HL-60 (cell line): ENCODE results near the gene SCGN.
"Not testable (repeated sequence)": the region's sequence is repeated elsewhere in the genome, so short reads cannot be mapped to it uniquely, and the experiment has no call there.

Experiments used
- DNase-seq, 2 experiments: peaks; one replicate each; pipeline ENCODE4 v3.0.0-alpha.2; 2010 to 2020; ENCODE audit warnings: low read depth in 1 of 2, low spot score in 1 of 2
- H3K27ac ChIP-seq: fragments of 250-450 bp; sonication (Bioruptor Pico); replicated peaks from 2 replicates; pipeline ENCODE4 v1.5.1; 2020; ENCODE audit warnings: mild to moderate bottlenecking, moderate library complexity
- H3K27me3 ChIP-seq: fragments of 250-450 bp; sonication (Bioruptor Pico); 2 replicates; pipeline ENCODE4 v1.5.1; 2021; ENCODE audit warnings: mild to moderate bottlenecking, moderate library complexity; ENCODE audit not compliant: insufficient read depth, poor library complexity, severe bottlenecking
- H3K4me3 ChIP-seq: replicated peaks from 2 replicates; pipeline ENCODE4 v1.5.1; 2011; ENCODE audit warnings: mild to moderate bottlenecking, control low read depth, low read length; ENCODE audit not compliant: insufficient read depth
- GABPA ChIP-seq: IDR thresholded peaks from 2 replicates; pipeline ENCODE4 v1.6.1; 2012; ENCODE audit warnings: low read depth
- POLR2AphosphoS5 ChIP-seq: IDR thresholded peaks from 2 replicates; pipeline ENCODE4 v1.6.1; 2012; ENCODE audit warnings: low read depth
- SPI1 ChIP-seq: IDR thresholded peaks from 2 replicates; pipeline ENCODE4 v1.6.1; 2012; ENCODE audit warnings: low read depth, mild to moderate bottlenecking, borderline replicate concordance
- TF ChIP-seq, protein P1 (sequence below): IDR thresholded peaks from one replicate; pipeline ENCODE4 v1.5.1; 2011; ENCODE audit warnings: low read length, control low read depth, inconsistent platforms; ENCODE audit not compliant: insufficient read depth
- TF ChIP-seq, protein P2 (sequence below): IDR thresholded peaks from 2 replicates; pipeline ENCODE4 v1.6.1; 2012; ENCODE audit warnings: low read depth; ENCODE audit not compliant: insufficient replicate concordance

The SCGN gene

DNA sequence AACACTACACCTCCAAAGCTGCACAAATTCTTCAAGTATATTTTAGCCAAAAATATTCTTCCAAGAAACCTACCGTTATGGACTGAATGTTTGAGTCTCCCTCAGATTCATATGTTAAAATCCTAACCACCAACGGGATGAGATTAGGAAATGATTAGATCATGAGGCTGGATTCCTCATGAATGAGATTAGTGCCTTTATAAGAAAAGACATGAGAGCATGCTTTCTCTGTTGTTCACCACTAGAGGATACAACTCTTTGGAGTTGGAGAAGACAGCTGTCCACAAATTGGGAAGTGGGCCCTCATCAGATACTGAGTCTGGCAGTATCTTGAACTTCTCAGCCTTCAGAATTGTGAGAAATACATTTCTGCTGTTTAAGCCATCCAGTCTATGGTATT, 95.5 kb downstream of the SCGN start:
- TF ChIP-seq SPI1 (0 out of 2 replicates have a peak, but pooled peaks have one; percentile 3), GABPA (no peak)
- no peak for DNase-seq
- H3K27ac ChIP-seq = no peak overlapping the region
- no peak overlapping the region for H3K4me3 ChIP-seq
- H3K27me3 ChIP-seq = no peaks in the 10 kb centered on the region

DNA sequence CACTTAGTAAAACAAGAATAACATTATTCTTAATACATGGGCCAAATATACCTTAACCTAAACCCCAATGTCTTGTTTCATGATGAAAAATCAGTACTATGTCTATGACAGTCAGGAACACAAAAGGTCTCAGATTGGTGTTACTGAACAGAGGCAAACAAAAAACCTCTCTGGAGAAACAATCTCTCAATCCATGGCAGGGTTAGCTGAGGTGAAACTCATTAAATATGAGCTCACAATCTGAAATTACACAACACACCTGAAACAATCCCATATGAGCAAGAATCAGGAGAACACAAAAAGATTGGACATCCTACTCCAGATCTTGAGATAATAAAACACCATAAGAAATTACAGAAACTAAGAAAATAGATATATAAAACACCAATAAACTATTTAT, 96.0 kb downstream of the SCGN start:
- no peak for TF ChIP-seq GABPA
- TF ChIP-seq, protein P1, sequence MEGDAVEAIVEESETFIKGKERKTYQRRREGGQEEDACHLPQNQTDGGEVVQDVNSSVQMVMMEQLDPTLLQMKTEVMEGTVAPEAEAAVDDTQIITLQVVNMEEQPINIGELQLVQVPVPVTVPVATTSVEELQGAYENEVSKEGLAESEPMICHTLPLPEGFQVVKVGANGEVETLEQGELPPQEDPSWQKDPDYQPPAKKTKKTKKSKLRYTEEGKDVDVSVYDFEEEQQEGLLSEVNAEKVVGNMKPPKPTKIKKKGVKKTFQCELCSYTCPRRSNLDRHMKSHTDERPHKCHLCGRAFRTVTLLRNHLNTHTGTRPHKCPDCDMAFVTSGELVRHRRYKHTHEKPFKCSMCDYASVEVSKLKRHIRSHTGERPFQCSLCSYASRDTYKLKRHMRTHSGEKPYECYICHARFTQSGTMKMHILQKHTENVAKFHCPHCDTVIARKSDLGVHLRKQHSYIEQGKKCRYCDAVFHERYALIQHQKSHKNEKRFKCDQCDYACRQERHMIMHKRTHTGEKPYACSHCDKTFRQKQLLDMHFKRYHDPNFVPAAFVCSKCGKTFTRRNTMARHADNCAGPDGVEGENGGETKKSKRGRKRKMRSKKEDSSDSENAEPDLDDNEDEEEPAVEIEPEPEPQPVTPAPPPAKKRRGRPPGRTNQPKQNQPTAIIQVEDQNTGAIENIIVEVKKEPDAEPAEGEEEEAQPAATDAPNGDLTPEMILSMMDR = no peak
- no peak for TF ChIP-seq POLR2AphosphoS5
- TF ChIP-seq, protein P2, sequence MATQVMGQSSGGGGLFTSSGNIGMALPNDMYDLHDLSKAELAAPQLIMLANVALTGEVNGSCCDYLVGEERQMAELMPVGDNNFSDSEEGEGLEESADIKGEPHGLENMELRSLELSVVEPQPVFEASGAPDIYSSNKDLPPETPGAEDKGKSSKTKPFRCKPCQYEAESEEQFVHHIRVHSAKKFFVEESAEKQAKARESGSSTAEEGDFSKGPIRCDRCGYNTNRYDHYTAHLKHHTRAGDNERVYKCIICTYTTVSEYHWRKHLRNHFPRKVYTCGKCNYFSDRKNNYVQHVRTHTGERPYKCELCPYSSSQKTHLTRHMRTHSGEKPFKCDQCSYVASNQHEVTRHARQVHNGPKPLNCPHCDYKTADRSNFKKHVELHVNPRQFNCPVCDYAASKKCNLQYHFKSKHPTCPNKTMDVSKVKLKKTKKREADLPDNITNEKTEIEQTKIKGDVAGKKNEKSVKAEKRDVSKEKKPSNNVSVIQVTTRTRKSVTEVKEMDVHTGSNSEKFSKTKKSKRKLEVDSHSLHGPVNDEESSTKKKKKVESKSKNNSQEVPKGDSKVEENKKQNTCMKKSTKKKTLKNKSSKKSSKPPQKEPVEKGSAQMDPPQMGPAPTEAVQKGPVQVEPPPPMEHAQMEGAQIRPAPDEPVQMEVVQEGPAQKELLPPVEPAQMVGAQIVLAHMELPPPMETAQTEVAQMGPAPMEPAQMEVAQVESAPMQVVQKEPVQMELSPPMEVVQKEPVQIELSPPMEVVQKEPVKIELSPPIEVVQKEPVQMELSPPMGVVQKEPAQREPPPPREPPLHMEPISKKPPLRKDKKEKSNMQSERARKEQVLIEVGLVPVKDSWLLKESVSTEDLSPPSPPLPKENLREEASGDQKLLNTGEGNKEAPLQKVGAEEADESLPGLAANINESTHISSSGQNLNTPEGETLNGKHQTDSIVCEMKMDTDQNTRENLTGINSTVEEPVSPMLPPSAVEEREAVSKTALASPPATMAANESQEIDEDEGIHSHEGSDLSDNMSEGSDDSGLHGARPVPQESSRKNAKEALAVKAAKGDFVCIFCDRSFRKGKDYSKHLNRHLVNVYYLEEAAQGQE = no peak
- no peak for TF ChIP-seq SPI1

DNA sequence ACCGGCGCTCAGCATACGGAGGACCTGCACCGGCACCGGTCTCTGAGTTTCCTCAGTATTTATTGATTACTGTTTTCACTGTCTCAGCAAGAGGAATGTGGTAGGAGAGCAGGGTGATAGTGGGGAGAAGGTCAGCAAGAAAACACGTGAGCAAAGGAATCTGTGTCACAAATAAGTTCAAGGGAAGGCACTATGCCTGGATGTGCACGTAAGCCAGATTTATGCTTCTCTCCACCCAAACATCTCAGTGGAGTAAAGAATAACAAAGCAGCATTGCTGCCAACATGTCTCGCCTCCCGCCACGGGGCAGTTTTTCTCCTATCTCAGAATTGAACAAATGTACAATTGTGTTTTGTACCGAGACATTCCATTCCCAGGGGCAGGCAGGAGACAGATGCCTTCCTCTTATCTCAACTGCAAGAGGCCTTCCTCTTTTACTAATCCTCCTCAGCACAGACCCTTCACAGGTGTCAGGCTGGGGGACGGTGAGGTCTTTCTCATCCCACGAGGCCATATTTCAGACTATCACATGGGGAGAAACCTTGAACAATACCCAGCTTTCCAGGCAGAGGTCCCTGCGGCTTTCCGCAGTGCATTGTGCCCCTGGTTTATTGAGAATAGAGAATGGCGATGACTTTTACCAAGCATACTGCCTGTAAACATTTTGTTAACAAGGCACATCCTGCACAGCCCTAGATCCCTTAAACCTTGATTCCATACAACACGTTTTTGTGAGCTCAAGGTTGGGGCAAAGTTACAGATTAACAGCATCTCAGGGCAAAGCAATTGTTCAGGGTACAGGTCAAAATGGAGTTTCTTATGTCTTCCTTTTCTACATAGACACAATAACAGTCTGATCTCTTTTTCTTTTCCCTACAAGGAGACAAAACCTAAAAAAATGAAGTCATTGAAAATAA, 96.8 kb downstream of the SCGN start:
- peak in 1 of 2 experiments; percentile 18 for DNase-seq
- H3K27me3 ChIP-seq, H3K4me3 ChIP-seq, H3K27ac ChIP-seq: not testable (repeated sequence)
- TF ChIP-seq SPI1 = peak; percentile 85

More for the DNA sequence above, 96.0 kb downstream of the SCGN start:
- Histone ChIP-seq H3K4me3 (no peak overlapping the region), H3K27me3 (no peaks in the 10 kb centered on the region), H3K27ac (no peak overlapping the region)
- DNase-seq = no peak

DNA sequence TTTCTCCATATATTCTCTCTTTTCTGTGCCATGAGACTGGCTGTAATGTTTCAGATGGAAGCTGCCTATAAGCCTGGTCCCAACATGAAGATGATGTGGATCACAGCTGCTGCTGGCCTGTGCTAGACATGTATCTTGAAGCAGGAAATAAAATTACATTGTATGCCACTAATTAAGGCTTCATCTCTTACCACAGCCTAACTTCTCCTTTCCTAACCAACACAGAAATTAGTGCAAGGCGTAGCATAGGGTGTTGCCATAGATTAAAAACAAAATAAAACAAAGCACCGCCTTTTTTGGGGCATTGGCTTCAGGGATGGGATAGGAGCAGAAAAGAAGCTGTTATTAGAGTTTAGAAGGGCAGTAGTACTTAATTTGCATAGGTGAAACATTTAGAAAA, 97.8 kb downstream of the SCGN start:
- TF ChIP-seq, protein P1 = no peak
- TF ChIP-seq, protein P2 = no peak
- TF ChIP-seq GABPA (no peak), SPI1 (no peak)
- DNase-seq = peak in 1 of 2 experiments; percentile 55
- no peaks in the 10 kb centered on the region for H3K27me3 ChIP-seq
- peak overlapping the region; percentile 46 for H3K27ac ChIP-seq
- no peak overlapping the region for H3K4me3 ChIP-seq

DNA sequence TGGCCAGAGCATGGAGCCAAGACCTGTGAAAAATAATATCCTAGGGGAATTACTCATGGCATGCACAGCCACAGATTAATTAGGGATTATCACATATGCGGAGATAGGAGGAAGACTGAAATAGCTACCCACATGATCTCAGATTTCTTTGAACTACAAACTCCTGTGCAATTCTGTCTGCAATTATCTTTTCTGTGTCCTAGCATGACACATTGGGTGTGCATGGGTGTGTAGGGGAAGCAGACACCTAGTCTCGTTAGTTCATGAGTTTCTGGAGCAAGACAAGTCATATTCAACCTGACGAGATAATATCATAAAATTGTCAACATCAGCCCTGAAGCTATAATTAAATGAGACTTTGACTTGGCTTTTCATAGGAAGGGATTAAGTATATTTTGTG, 98.9 kb downstream of the SCGN start:
- no peak overlapping the region for H3K4me3 ChIP-seq
- TF ChIP-seq, protein P1 = no peak
- TF ChIP-seq SPI1 (no peak), POLR2AphosphoS5 (no peak), GABPA (no peak)
- TF ChIP-seq, protein P2 = no peak
- no peak for DNase-seq
- H3K27me3 ChIP-seq = no peaks in the 10 kb centered on the region
- H3K27ac ChIP-seq = no peak overlapping the region; the same call in 1 of the 2 replicates
